GM12878 (cell line): ENCODE measurements around the gene SLC23A1. TPM values are rescaled to one million over a fixed set of nuclear protein-coding genes. Genes with fewer than 3 reads are reported as not detected.

Experiments
- ATAC-seq: fragments of 200-7000 bp; cut with Tn5 transposase; 3 replicates; pipeline ENCODE4 v1.9.1; 2020; ENCODE audit warnings: mild to moderate bottlenecking, moderate library complexity
- BruUV-seq: library from RNA; stranded (reverse); fragments of 400-500 nt; replicated peaks from 2 replicates; lab custom pipeline; 2021; lab: Mats Ljungman, UMichigan
- CTCF ChIA-PET: fragments of 300-600 bp; sonication (Branson Sonifier 250); formaldehyde crosslinking; extraction: SDS; loops from one replicate; lab custom pipeline; 2021; ENCODE audit warnings: inconsistent platforms; lab: Yijun Ruan, JAX
- POLR2A ChIA-PET: fragments of 350-600 bp; formaldehyde crosslinking; extraction: SDS; loops from one replicate; lab custom pipeline; 2021; ENCODE audit warnings: inconsistent platforms; lab: Charles Lee
- RAD21 ChIA-PET: fragments of 300-600 bp; sonication (Branson Sonifier 250); formaldehyde crosslinking; loops from one replicate; lab custom pipeline; 2023; ENCODE audit warnings: antibody characterized with exemption; ENCODE audit not compliant: unreplicated experiment; lab: Charles Lee
- SMC1A ChIA-PET: fragments of 300-600 bp; sonication (Branson Sonifier 250); formaldehyde crosslinking; loops from one replicate; lab custom pipeline; 2023; ENCODE audit not compliant: unreplicated experiment, uncharacterized antibody; lab: Charles Lee
- DNase-seq: peaks from one replicate; pipeline ENCODE4 v3.0.0-alpha.2; 2011; ENCODE audit warnings: low read depth, low spot score
- FAIRE-seq: peaks from 3 replicates; lab custom pipeline; 2011; peaks lifted over from hg19 to GRCh38; lab: Jason Lieb, UNC
- H2AFZ ChIP-seq: 2 replicates; pipeline ENCODE4 v1.6.0; 2011; ENCODE audit warnings: low read depth, low read length, control low read depth; ENCODE audit not compliant: control insufficient read depth
- H3K27ac ChIP-seq: 2 replicates; pipeline ENCODE4 v1.5.1; 2011; ENCODE audit warnings: control low read depth; ENCODE audit not compliant: control insufficient read depth, insufficient read depth
- H3K27me3 ChIP-seq, 2 experiments: replicated peaks in 1 of 2; 2 replicates each; pipeline versions ENCODE4 v1.6.0 to v1.6.1; 2011; ENCODE audit warnings: low read length in 1 of 2; ENCODE audit not compliant: control insufficient read depth in 2 of 2, insufficient read depth in 2 of 2
- H3K36me3 ChIP-seq, 2 experiments: 2 replicates each; pipeline ENCODE4 v1.5.1; 2011; ENCODE audit warnings: low read length in 1 of 2; ENCODE audit not compliant: control insufficient read depth in 2 of 2, insufficient read depth in 2 of 2
- H3K4me1 ChIP-seq: 2 replicates; pipeline ENCODE4 v1.6.1; 2011; ENCODE audit warnings: mild to moderate bottlenecking, low read length, moderate library complexity, mixed read lengths; ENCODE audit not compliant: control insufficient read depth, insufficient read depth
- H3K4me2 ChIP-seq: 2 replicates; pipeline ENCODE4 v1.6.0; 2011; ENCODE audit warnings: control low read depth; ENCODE audit not compliant: control insufficient read depth, insufficient read depth
- H3K4me3 ChIP-seq: fragments of 200-600 bp; sonication (generic); 2 replicates; pipeline ENCODE4 v1.5.1; 2016
- H3K79me2 ChIP-seq: 2 replicates; pipeline ENCODE4 v1.6.0; 2011; ENCODE audit warnings: low read length; ENCODE audit not compliant: control insufficient read depth, insufficient read depth
- H3K9ac ChIP-seq: 2 replicates; pipeline ENCODE4 v1.8.0; 2011; ENCODE audit warnings: low read length, control low read depth, mixed read lengths; ENCODE audit not compliant: control insufficient read depth, insufficient read depth
- H3K9me3 ChIP-seq: replicated peaks from 3 replicates; pipeline ENCODE4 v1.5.1; 2011; ENCODE audit warnings: mild to moderate bottlenecking, low read length; ENCODE audit not compliant: control insufficient read depth, insufficient read depth
- H4K20me1 ChIP-seq: 2 replicates; pipeline ENCODE4 v1.6.0; 2011; ENCODE audit not compliant: control insufficient read depth, insufficient read depth
- ATF7 ChIP-seq: fragments of 450-650 bp; IDR thresholded peaks from 2 replicates; pipeline ENCODE4 v1.6.1; 2016; ENCODE audit warnings: low read depth, mild to moderate bottlenecking
- BCLAF1 ChIP-seq: fragments of 450-650 bp; IDR thresholded peaks from 2 replicates; pipeline ENCODE4 v1.6.1; 2017; ENCODE audit warnings: antibody characterized with exemption, mild to moderate bottlenecking, moderate library complexity
- CTCF ChIP-seq, 3 experiments: IDR thresholded peaks in 2 of 3; conservative IDR thresholded peaks in 1 of 3; 2 replicates each; pipeline ENCODE4 v1.5.1; 2011; ENCODE audit warnings: low read depth in 3 of 3, low read length in 3 of 3, mild to moderate bottlenecking in 3 of 3, control low read depth in 2 of 3, moderate library complexity in 2 of 3, inconsistent platforms in 1 of 3, mixed read lengths in 1 of 3; ENCODE audit not compliant: control insufficient read depth in 2 of 3, insufficient read depth in 1 of 3; ENCODE audit errors: extremely low read depth in 1 of 3
- IKZF1 ChIP-seq: fragments of 450-650 bp; conservative IDR thresholded peaks from 2 replicates; pipeline ENCODE4 v1.6.1; 2017; ENCODE audit warnings: antibody characterized with exemption, mild to moderate bottlenecking
- NR2C1 ChIP-seq: fragments of 450-650 bp; IDR thresholded peaks from 2 replicates; pipeline ENCODE4 v1.6.1; 2017; ENCODE audit warnings: antibody characterized with exemption, mild to moderate bottlenecking, moderate library complexity
- PKNOX1 ChIP-seq: fragments of 450-650 bp; IDR thresholded peaks from 2 replicates; pipeline ENCODE4 v1.6.1; 2016; ENCODE audit warnings: mild to moderate bottlenecking
- RUNX3 ChIP-seq: IDR thresholded peaks from 2 replicates; pipeline ENCODE4 v1.6.1; 2012; ENCODE audit warnings: low read length, inconsistent platforms
- SRF ChIP-seq, 2 experiments: IDR thresholded peaks; 2 replicates each; pipeline ENCODE4 v1.6.1; 2011; ENCODE audit warnings: low read depth in 2 of 2, low read length in 2 of 2, mild to moderate bottlenecking in 1 of 2, moderate library complexity in 1 of 2
- ZBTB4 ChIP-seq: fragments of 450-650 bp; formaldehyde crosslinking; IDR thresholded peaks from 2 replicates; pipeline ENCODE4 v1.4.0; 2022; ENCODE audit warnings: mild to moderate bottlenecking, moderate library complexity
- WGBS: methylation state at CpG from one replicate; pipeline ENCODE4 v1.1.6; 2016; ENCODE audit warnings: low lambda C conversion rate; ENCODE audit not compliant: insufficient replicate concordance, insufficient coverage; ENCODE audit errors: missing lambda C conversion rate; 5-methylcytosine and 5-hydroxymethylcytosine counted together
- in situ Hi-C: fragments of 300-500 bp; cut with MboI; formaldehyde crosslinking; loops from 9 replicates; pipeline ENCODE4 v1.14.3; 2018; ENCODE audit warnings: mixed read lengths
- intact Hi-C: fragments of 100-400 bp; cut with micrococcal nuclease; formaldehyde crosslinking; loops from one replicate; pipeline ENCODE4 v1.14.2; 2022; ENCODE audit not compliant: unreplicated experiment
- polyA plus RNA-seq, 11 experiments: library from polyadenylated mRNA; depleted of rRNA in 4 of 11; unstranded in 6 of 11; stranded (reverse) in 5 of 11; fragments of >200 nt; fragmentation: Nextera tagmentation in 4 of 11; fragmentation: Illumina TruSeq in 1 of 11; extraction: Ambion mirVana in 4 of 11; extraction: Trizol in 1 of 11; gene quantifications; 1 replicate in 1 of 11; 2 replicates in 10 of 11; pipeline versions ENCODE4 v1.2.1 to v1.2.3, GENCODE V29; 2011 to 2016; ENCODE audit warnings: inconsistent platforms in 2 of 11, missing spikeins in 2 of 11, low read depth in 1 of 11
- total RNA-seq, 4 experiments: library from RNA; depleted of rRNA in 3 of 4; stranded (reverse); fragments of >200 nt in 3 of 4; fragmentation: Illumina TruSeq in 1 of 4; extraction: Trizol in 1 of 4; gene quantifications; 2 replicates each; pipeline versions ENCODE4 v1.2.1 to v1.2.3, GENCODE V29; 2013 to 2021

SLC23A1 gene
- total and polyA plus RNA-seq, 10 of the 15 experiments (the other 5 are each of a cell fraction or from before 2014, with no cell fraction given), result 0.35 to 4.7 (median 1.6) TPM

GRCh38 chr5:139403418-139403786 lies 20.3 kb upstream of the SLC23A1 start (continued):
- TF ChIP-seq CTCF (IDR thresholded peaks at IDR 0.05 in 2 of 3, conservative IDR thresholded peaks at IDR 0.05 in 1 of 3; ENCODE audit: control insufficient read depth in 2 of 3, extremely low read depth in 1 of 3, insufficient read depth in 1 of 3, low read depth in 3 of 3, low read length in 3 of 3), result no peak
- 0 out of 4 replicates have a peak, but pooled peaks of 1 of the 2 experiments have one; percentile 41 for TF ChIP-seq SRF (IDR thresholded peaks at IDR 0.05; ENCODE audit: low read depth in 2 of 2, low read length in 2 of 2)
- no peak for TF ChIP-seq BCLAF1
- TF ChIP-seq ATF7, result peak; percentile 98

GRCh38 chr5:139402561-139403158 lies 19.6 kb upstream of the SLC23A1 start:
- peak overlapping the region; percentile 83 for H3K27ac ChIP-seq
- no peaks in the 10 kb centered on the region; a peak in 1 of 4 replicates for H3K36me3 ChIP-seq
- POLR2A ChIA-PET, result interaction anchor here (0.6 to 7.0 kb wide), 11 partner anchors 8 to 248 kb away, joined by 3 to 74 read pairs (median 3); partner anchors contain the start of genes DNAJC18, MZB1 and PAIP2
- DNase-seq (no peak), ATAC-seq (no peak), FAIRE-seq (no peak)
- H3K9me3 ChIP-seq, result no peaks in the 10 kb centered on the region; the same call in 2 of the 3 replicates
- no TSS peak for BruUV-seq
- SMC1A ChIA-PET, result interaction anchor here (1.3 to 5.0 kb wide), 7 partner anchors 12 to 130 kb away, joined by 3 to 19 read pairs (median 7); partner anchors contain the start of genes MZB1 and PAIP2
- peak overlapping the region; percentile 98 for H3K4me2 ChIP-seq
- H3K4me1 ChIP-seq, result peaks cover 36% of the 10 kb centered on the region
- 46% methylated on average over 7 of the region's 7 CpGs for WGBS
- no peak overlapping the region; the same call in 1 of the 2 replicates for H3K9ac ChIP-seq
- H3K79me2 ChIP-seq, result peaks cover 3% of the 10 kb centered on the region; the same call in 1 of the 2 replicates
- intact Hi-C loops, result no loop called here
- H4K20me1 ChIP-seq, result no peaks in the 10 kb centered on the region
- no peak overlapping the region for H2AFZ ChIP-seq
- in situ Hi-C loops, result no loop called here
- RAD21 ChIA-PET, result interaction anchor here (1.2 to 3.1 kb wide), 6 partner anchors 12 to 152 kb away, joined by 3 to 17 read pairs (median 12); partner anchors contain the start of gene MZB1
- H3K27me3 ChIP-seq, result no peaks in the 10 kb centered on the region
- peak overlapping the region; percentile 74 for H3K4me3 ChIP-seq
- CTCF ChIA-PET, result interaction anchor here (0.7 to 3.5 kb wide), 17 partner anchors 11 to 249 kb away, joined by 3 to 26 read pairs (median 4); partner anchors contain the start of genes DNAJC18, MATR3 and MZB1
- TF ChIP-seq ZBTB4, result no peak
- no peak for TF ChIP-seq NR2C1
- TF ChIP-seq RUNX3, result no peak
- TF ChIP-seq IKZF1, result 0 out of 2 replicates have a peak, but pooled peaks have one; percentile 16
- no peak for TF ChIP-seq PKNOX1
